Measurements from ENCODE around the gene CD40. TPM values are rescaled to one million over a fixed set of nuclear protein-coding genes. Genes with fewer than 3 reads are reported as not detected.

CD40 gene
- total RNA-seq, 1 donor from 2014 or later = 6.8 TPM

DNA sequence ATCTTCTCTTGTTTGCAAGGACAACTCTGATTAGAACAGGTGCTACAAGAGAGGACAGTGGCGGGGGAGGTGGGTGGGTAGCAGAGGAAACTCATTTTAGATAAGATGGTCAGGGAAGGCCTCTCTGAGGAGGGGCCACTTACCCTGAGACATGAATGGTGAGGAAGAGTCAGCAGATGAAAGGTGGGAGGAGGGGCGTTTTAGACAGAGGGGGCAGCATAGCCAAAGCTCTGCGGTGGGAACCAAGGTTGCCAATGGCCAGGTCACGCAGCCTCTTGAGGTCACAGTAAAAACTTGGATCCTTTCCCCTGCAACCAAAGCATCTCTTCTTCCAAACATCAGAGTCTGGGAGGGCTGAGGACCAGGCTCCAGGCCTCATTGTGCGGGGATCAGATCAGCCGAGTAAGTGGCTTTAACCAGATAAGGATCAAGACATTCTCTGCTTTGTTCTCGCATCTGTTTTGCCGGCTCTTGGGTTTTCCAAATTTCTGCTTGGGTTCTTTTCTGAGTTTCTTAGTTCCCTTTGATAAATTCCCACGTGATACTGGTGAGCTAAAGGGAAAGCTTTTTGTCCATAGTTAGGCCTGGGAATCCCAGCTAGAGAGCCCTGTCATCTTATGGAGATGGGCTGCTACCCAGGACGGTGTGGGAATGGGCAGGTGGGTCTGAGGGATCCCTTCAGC, 5.5 kb upstream of the CD40 start:
- no peak overlapping the region for H3K27ac ChIP-seq (replicated peaks)
- DNase-seq = no peak
- H3K27me3 ChIP-seq (ENCODE audit: low read depth) = peaks cover 40% of the 10 kb centered on the region
- no peaks in the 10 kb centered on the region for H3K36me3 ChIP-seq
- peaks cover 6% of the 10 kb centered on the region for H3K4me1 ChIP-seq
- intact Hi-C loops (cut with micrococcal nuclease) = no loop called here
- TF ChIP-seq, protein P1, sequence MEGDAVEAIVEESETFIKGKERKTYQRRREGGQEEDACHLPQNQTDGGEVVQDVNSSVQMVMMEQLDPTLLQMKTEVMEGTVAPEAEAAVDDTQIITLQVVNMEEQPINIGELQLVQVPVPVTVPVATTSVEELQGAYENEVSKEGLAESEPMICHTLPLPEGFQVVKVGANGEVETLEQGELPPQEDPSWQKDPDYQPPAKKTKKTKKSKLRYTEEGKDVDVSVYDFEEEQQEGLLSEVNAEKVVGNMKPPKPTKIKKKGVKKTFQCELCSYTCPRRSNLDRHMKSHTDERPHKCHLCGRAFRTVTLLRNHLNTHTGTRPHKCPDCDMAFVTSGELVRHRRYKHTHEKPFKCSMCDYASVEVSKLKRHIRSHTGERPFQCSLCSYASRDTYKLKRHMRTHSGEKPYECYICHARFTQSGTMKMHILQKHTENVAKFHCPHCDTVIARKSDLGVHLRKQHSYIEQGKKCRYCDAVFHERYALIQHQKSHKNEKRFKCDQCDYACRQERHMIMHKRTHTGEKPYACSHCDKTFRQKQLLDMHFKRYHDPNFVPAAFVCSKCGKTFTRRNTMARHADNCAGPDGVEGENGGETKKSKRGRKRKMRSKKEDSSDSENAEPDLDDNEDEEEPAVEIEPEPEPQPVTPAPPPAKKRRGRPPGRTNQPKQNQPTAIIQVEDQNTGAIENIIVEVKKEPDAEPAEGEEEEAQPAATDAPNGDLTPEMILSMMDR (IDR thresholded peaks at IDR 0.05; ENCODE audit: borderline replicate concordance) = no peak
- no peaks in the 10 kb centered on the region for H3K9me3 ChIP-seq (replicated peaks)
- no peak overlapping the region for H3K4me3 ChIP-seq

DNA sequence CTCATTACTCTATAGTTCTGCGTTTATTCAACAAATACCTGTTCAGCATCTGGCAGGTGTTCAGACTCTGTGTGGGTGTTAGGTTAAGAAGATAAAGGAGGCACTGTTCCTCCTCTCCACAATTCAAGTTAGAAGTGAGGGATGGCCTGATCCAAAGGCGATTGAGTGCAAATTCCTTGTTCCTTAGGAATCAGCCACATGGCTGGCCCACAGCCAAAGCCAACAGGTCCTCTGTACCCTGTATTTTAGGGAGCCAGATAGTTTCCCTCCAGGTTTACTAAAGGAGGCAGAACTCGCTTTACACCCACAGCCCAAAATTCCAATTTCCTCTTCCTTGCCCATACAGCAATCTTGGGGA, 5.0 kb upstream of the CD40 start:
- no peaks in the 10 kb centered on the region for H3K9me3 ChIP-seq (replicated peaks)
- TF ChIP-seq, protein P1 (IDR thresholded peaks at IDR 0.05; ENCODE audit: borderline replicate concordance) = no peak
- intact Hi-C loops (cut with micrococcal nuclease) = no loop called here
- peaks cover 12% of the 10 kb centered on the region for H3K4me1 ChIP-seq
- H3K4me3 ChIP-seq = no peak overlapping the region
- no peak for DNase-seq
- no peak overlapping the region for H3K27ac ChIP-seq (replicated peaks)
- H3K27me3 ChIP-seq (ENCODE audit: low read depth) = peaks cover 35% of the 10 kb centered on the region
- no peaks in the 10 kb centered on the region for H3K36me3 ChIP-seq

DNA sequence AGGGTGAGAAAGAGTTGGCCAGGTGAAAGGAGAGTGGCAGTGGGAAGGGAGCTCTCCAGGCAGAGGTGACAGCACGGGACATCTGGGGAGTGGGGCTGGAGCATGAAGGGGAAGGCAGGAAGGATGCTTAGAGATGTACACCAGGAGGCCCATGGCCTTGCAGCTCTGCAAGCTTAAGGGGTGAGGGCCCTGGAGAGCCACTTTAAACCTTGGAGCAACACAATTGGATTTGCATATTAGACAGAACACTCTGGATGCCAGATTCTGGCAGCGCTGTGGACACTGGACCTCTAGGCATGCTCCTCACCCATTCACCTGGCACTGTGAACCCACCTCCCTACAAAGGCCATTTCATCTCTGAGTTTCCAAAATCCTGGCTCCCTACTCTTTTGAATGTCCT, 3.7 kb upstream of the CD40 start:
- no peaks in the 10 kb centered on the region for H3K9me3 ChIP-seq (replicated peaks)
- H3K27ac ChIP-seq (replicated peaks) = no peak overlapping the region
- no peak overlapping the region for H3K4me3 ChIP-seq
- intact Hi-C loops (cut with micrococcal nuclease) = no loop called here
- TF ChIP-seq, protein P1 (IDR thresholded peaks at IDR 0.05; ENCODE audit: borderline replicate concordance) = no peak
- peaks cover 25% of the 10 kb centered on the region for H3K4me1 ChIP-seq
- no peak for DNase-seq
- H3K36me3 ChIP-seq = no peaks in the 10 kb centered on the region
- H3K27me3 ChIP-seq (ENCODE audit: low read depth) = peaks cover 21% of the 10 kb centered on the region

DNA sequence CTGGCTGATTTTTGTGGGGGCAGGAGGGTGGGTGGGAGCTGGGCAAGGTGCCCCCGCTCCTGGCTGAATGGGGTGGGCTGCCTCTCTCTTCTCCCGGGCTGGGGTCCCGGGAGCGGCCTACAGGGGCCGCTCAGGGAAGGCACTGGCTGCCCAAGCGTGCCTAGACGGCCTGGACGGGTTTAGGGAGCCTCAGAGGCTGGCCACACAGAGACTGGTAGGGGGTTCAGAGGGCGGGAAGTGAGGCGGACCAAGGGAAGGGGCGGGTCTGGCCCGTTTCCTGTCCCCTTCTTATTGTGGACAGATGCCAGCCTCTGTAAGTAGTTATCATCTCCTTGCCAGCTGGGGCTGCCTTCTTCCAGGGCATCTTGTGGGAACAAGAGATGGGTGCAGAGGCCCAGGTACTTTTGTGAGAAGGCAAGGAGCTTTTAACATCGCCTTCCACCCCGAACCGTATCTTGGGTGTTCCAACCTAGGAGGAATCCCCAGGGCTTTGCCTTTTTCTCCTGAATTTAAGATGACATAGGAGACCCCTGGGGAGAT, 437 bp downstream of the CD40 start:
- Histone ChIP-seq H3K4me3 (peak overlapping the region; percentile 75), H3K9me3 (replicated peaks) (no peaks in the 10 kb centered on the region), H3K27me3 (ENCODE audit: low read depth) (no peaks in the 10 kb centered on the region), H3K4me1 (peaks cover 56% of the 10 kb centered on the region), H3K27ac (replicated peaks) (peak overlapping the region; percentile 88), H3K36me3 (peaks cover 15% of the 10 kb centered on the region)
- intact Hi-C loops (cut with micrococcal nuclease) = no loop called here
- TF ChIP-seq, protein P1 (IDR thresholded peaks at IDR 0.05; ENCODE audit: borderline replicate concordance) = no peak
- peak; percentile 40 for DNase-seq

DNA sequence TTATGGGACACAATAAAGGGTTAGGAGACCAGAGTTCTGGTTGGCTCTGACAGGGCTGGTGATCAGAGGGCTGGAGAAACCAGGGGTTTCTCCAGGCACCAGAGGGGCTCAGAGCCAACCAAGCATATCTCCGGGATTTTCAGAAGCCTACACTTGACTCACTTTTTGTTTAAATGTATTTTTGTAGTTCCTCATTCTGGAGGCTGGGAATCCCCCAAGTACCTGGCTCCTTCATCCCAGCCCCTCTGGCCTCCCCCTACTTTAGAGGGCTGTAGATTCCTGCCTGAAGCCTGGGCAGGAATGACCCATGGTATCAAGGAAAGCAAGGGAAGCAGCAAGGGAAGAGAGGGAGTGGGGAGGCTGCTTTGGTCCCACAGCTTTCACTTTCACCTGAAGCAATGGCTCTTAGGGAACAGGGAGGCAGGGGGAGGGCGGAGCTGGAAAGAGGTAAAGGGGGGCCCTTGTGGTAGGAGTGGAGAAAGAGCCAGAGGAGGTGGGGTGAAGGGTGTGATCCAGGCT, 973 bp downstream of the CD40 start:
- no peak for DNase-seq
- Histone ChIP-seq H3K9me3 (replicated peaks) (no peaks in the 10 kb centered on the region), H3K4me3 (peak overlapping the region; percentile 75), H3K27me3 (ENCODE audit: low read depth) (no peaks in the 10 kb centered on the region), H3K4me1 (peaks cover 56% of the 10 kb centered on the region), H3K27ac (replicated peaks) (peak overlapping the region; percentile 88), H3K36me3 (peaks cover 20% of the 10 kb centered on the region)
- intact Hi-C loops (cut with micrococcal nuclease) = no loop called here
- TF ChIP-seq, protein P1 (IDR thresholded peaks at IDR 0.05; ENCODE audit: borderline replicate concordance) = no peak
